B cell (primary cell): ENCODE data around the gene SLC9A9. TPM values are rescaled to one million over a fixed set of nuclear protein-coding genes. Genes with fewer than 3 reads are reported as not detected.

Experiments used
- ATAC-seq: fragments of 200-7000 bp; cut with Tn5 transposase; one replicate; pipeline ENCODE4 v1.10.0; 2021; ENCODE audit warnings: low read depth, mild to moderate bottlenecking, moderate number of reproducible peaks, moderate library complexity
- CTCF ChIA-PET: fragments of 350-600 bp; sonication (Branson Sonifier 250); formaldehyde crosslinking; loops from one replicate; lab custom pipeline; 2021; ENCODE audit warnings: antibody characterized with exemption, inconsistent platforms; lab: Charles Lee
- POLR2A ChIA-PET: fragments of 350-600 bp; sonication (Branson Sonifier 250); formaldehyde crosslinking; loops from one replicate; lab custom pipeline; 2021; ENCODE audit warnings: antibody characterized with exemption; lab: Charles Lee
- DNase-seq: peaks from one replicate; pipeline ENCODE4 v3.0.0; 2013
- H2AFZ ChIP-seq: 2 replicates; pipeline ENCODE4 v1.6.1; 2012; ENCODE audit warnings: mild to moderate bottlenecking, low read depth, low read length; ENCODE audit not compliant: insufficient read depth, poor library complexity, severe bottlenecking
- H3K27ac ChIP-seq, 2 donors: 1 replicate in 1 of 2; 2 replicates in 1 of 2; pipeline ENCODE4 v1.5.1; 2012 to 2013; ENCODE audit warnings: low read length in 2 of 2, mild to moderate bottlenecking in 2 of 2, moderate library complexity in 1 of 2
- H3K27me3 ChIP-seq, 4 experiments: fragments of 200-600 bp in 1 of 4; sonication (generic) in 1 of 4; replicated peaks in 1 of 4; 1 replicate in 2 of 4; 2 replicates in 2 of 4; pipeline versions ENCODE4 v1.6.1 to v1.7.0; 2013 to 2016; ENCODE audit warnings: low read length in 3 of 4, mild to moderate bottlenecking in 2 of 4, mixed read lengths in 1 of 4, moderate library complexity in 1 of 4; ENCODE audit not compliant: insufficient read depth in 4 of 4, control insufficient read depth in 3 of 4; ENCODE audit errors: control extremely low read depth in 1 of 4
- H3K36me3 ChIP-seq, 2 experiments: replicated peaks in 1 of 2; 1 replicate in 1 of 2; 2 replicates in 1 of 2; pipeline versions ENCODE4 v1.6.1 to v1.7.1; 2013; ENCODE audit warnings: low read length in 1 of 2; ENCODE audit not compliant: insufficient read depth in 2 of 2, control insufficient read depth in 1 of 2; ENCODE audit errors: control extremely low read depth in 1 of 2, extremely low read depth in 1 of 2
- H3K4me1 ChIP-seq, 2 donors: fragments of 200-600 bp in 1 of 2; sonication (generic) in 1 of 2; 1 replicate in 1 of 2; 2 replicates in 1 of 2; pipeline versions ENCODE4 v1.5.1 to v1.6.1; 2013 to 2017; ENCODE audit warnings: low read length in 2 of 2; ENCODE audit not compliant: control insufficient read depth in 2 of 2, insufficient read depth in 2 of 2
- H3K4me2 ChIP-seq: replicated peaks from 2 replicates; pipeline ENCODE3; 2012; ENCODE audit warnings: mild to moderate bottlenecking, low read depth, low read length; ENCODE audit not compliant: poor library complexity, severe bottlenecking
- H3K4me3 ChIP-seq, 5 experiments: fragments of 200-600 bp in 1 of 5; sonication (generic) in 1 of 5; 1 replicate in 3 of 5; 2 replicates in 2 of 5; pipeline versions ENCODE4 v1.5.1 to v1.7.0; 2011 to 2016; ENCODE audit warnings: low read length in 4 of 5, mild to moderate bottlenecking in 4 of 5, low read depth in 2 of 5, control low read depth in 1 of 5, moderate library complexity in 1 of 5; ENCODE audit not compliant: insufficient read depth in 1 of 5; ENCODE audit errors: control extremely low read depth in 1 of 5, extremely low read depth in 1 of 5
- H3K79me2 ChIP-seq: fragments of 200-600 bp; sonication (generic); one replicate; pipeline ENCODE4 v1.6.0; 2016; ENCODE audit warnings: low read length; ENCODE audit not compliant: control insufficient read depth, insufficient read depth
- H3K9ac ChIP-seq: fragments of 200-600 bp; sonication (generic); 2 replicates; pipeline ENCODE4 v1.6.1; 2017; ENCODE audit warnings: mild to moderate bottlenecking, low read length, moderate library complexity
- H3K9me3 ChIP-seq, 3 donors: one replicate each; pipeline versions ENCODE4 v1.6.1 to v1.7.1; 2013; ENCODE audit warnings: low read length in 2 of 3; ENCODE audit not compliant: control insufficient read depth in 2 of 3, insufficient read depth in 1 of 3; ENCODE audit errors: control extremely low read depth in 1 of 3
- H4K20me1 ChIP-seq: 2 replicates; pipeline ENCODE4 v1.6.0; 2012; ENCODE audit warnings: mild to moderate bottlenecking, low read length; ENCODE audit not compliant: insufficient read depth, control insufficient read depth, poor library complexity, severe bottlenecking
- H3K27ac Mint-ChIP-seq: one replicate; pipeline ENCODE4 v1.8.0; 2021; ENCODE audit warnings: mixed read lengths
- H3K27me3 Mint-ChIP-seq: one replicate; pipeline ENCODE4 v1.8.0; 2021; ENCODE audit warnings: mixed read lengths
- H3K4me1 Mint-ChIP-seq: one replicate; pipeline ENCODE4 v1.8.0; 2021; ENCODE audit warnings: mixed read lengths
- H3K4me3 Mint-ChIP-seq: one replicate; pipeline ENCODE4 v1.8.0; 2021; ENCODE audit warnings: mixed read lengths
- H3K9me3 Mint-ChIP-seq: one replicate; pipeline ENCODE4 v1.8.0; 2022; ENCODE audit warnings: mixed read lengths; ENCODE audit not compliant: insufficient read depth
- EZH2 ChIP-seq: IDR thresholded peaks from 2 replicates; pipeline ENCODE4 v1.6.1; 2012; ENCODE audit warnings: borderline replicate concordance, low read depth, mild to moderate bottlenecking, moderate library complexity, low read length; ENCODE audit not compliant: insufficient read depth, poor library complexity, severe bottlenecking
- WGBS: methylation state at CpG from one replicate; pipeline ENCODE4 v1.1.5; 2013; ENCODE audit warnings: missing lambda C conversion rate; ENCODE audit not compliant: insufficient coverage; 5-methylcytosine and 5-hydroxymethylcytosine counted together
- intact Hi-C: fragments of 100-400 bp; cut with micrococcal nuclease; formaldehyde crosslinking; loops from one replicate; pipeline ENCODE4 v1.10.0; 2022
- polyA plus RNA-seq: library from polyadenylated mRNA; depleted of rRNA; stranded (reverse); fragments of >200 nt; gene quantifications from 2 replicates; pipeline ENCODE4 v1.2.3, GENCODE V29; 2012
- total RNA-seq, 2 donors: library from RNA; stranded (reverse); fragments of 120-200 nt in 1 of 2; gene quantifications; 1 replicate in 1 of 2; 2 replicates in 1 of 2; pipeline versions ENCODE4 v1.2.3 to v1.2.4, GENCODE V29; 2013 to 2022
- TF ChIP-seq, protein P1 (sequence below): fragments of 200-600 bp; IDR thresholded peaks from one replicate; pipeline ENCODE4 v1.8.0; 2022; ENCODE audit warnings: antibody characterized with exemption, mild to moderate bottlenecking

SLC9A9 gene
- total and polyA plus RNA-seq, 2 donors (not counting 1 experiment from before 2014, with no cell fraction given) = 7.7 to 17.3 TPM

DNA sequence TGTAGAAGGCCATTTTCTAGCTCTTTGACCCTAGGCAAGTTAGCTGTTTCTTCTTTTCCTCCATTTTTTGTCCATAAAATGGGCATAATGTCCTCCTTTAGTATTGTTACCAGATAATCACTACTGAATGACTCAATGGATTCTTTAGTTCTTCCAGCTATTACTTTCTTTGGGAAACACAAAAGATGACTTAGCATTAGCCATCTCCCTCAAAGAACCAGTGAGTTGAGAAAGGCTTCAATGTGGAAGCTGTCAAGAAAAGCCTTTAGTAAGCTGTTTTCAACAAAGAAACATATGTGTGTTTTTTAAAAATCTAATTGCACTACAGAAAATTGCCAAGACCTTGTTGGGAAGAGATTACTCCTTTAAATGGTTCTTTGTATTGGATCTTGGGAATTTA, 135.7 kb downstream of the SLC9A9 start:
- H3K27ac Mint-ChIP-seq = no peak overlapping the region
- Histone ChIP-seq H4K20me1 (no peaks in the 10 kb centered on the region), H3K79me2 (no peaks in the 10 kb centered on the region), H3K4me2 (no peak overlapping the region), H3K9me3 (peaks cover 0 to 3% (median 0%) of the 10 kb centered on the region in 3 donors), H3K4me3 (no peak overlapping the region), H3K27ac (no peak overlapping the region), H3K27me3 (no peaks in the 10 kb centered on the region), H3K9ac (no peak overlapping the region), H2AFZ (no peak overlapping the region), H3K4me1 (no peaks in the 10 kb centered on the region), H3K36me3 (peaks cover 0 to 1% of the 10 kb centered on the region in 2 experiments)
- H3K4me3 Mint-ChIP-seq = no peak overlapping the region
- POLR2A ChIA-PET = no interaction called here
- peaks cover 3% of the 10 kb centered on the region for H3K9me3 Mint-ChIP-seq
- no peak for TF ChIP-seq EZH2
- TF ChIP-seq, protein P1, sequence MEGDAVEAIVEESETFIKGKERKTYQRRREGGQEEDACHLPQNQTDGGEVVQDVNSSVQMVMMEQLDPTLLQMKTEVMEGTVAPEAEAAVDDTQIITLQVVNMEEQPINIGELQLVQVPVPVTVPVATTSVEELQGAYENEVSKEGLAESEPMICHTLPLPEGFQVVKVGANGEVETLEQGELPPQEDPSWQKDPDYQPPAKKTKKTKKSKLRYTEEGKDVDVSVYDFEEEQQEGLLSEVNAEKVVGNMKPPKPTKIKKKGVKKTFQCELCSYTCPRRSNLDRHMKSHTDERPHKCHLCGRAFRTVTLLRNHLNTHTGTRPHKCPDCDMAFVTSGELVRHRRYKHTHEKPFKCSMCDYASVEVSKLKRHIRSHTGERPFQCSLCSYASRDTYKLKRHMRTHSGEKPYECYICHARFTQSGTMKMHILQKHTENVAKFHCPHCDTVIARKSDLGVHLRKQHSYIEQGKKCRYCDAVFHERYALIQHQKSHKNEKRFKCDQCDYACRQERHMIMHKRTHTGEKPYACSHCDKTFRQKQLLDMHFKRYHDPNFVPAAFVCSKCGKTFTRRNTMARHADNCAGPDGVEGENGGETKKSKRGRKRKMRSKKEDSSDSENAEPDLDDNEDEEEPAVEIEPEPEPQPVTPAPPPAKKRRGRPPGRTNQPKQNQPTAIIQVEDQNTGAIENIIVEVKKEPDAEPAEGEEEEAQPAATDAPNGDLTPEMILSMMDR = no peak
- CTCF ChIA-PET = no interaction called here
- no peaks in the 10 kb centered on the region for H3K27me3 Mint-ChIP-seq
- DNase-seq (no peak), ATAC-seq (no peak)
- intact Hi-C loops = no loop called here
- H3K4me1 Mint-ChIP-seq = no peaks in the 10 kb centered on the region

DNA sequence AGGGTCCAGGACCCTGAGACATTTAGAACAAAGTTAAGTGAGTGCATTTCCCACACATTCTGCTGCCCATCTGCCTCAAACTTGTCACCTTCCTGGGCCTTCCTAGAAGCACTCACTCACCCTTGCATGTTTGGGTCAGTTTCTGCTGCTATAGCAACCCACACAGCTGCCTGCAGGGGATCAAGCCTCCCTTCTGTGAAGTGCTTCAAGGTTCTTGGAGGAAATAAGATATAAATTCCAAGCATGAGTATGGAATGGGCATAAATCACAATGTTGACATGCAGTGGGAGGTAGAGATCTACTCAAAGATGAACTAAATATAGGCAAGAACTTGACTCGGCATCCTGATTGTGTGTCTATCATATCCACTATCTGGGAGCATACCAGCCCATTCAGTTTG, 140.4 kb downstream of the SLC9A9 start:
- DNase-seq = no peak
- H3K27me3 Mint-ChIP-seq = no peaks in the 10 kb centered on the region
- Histone ChIP-seq H3K36me3 (no peaks in the 10 kb centered on the region), H3K4me1 (no peaks in the 10 kb centered on the region), H3K4me3 (no peak overlapping the region), H3K27me3 (no peaks in the 10 kb centered on the region), H4K20me1 (no peaks in the 10 kb centered on the region), H3K27ac (no peak overlapping the region), H3K79me2 (no peaks in the 10 kb centered on the region), H3K9ac (no peak overlapping the region), H3K4me2 (no peak overlapping the region), H3K9me3 (no peaks in the 10 kb centered on the region), H2AFZ (no peak overlapping the region)
- TF ChIP-seq, protein P1 = no peak
- H3K4me3 Mint-ChIP-seq = no peak overlapping the region
- CTCF ChIA-PET = interaction anchor here (0.9 kb wide), 1 partner anchor 56 kb away, joined by 3 read pairs; no protein-coding TSS in a partner anchor
- POLR2A ChIA-PET = no interaction called here
- intact Hi-C loops = no loop called here
- ATAC-seq = no peak
- no peak overlapping the region for H3K27ac Mint-ChIP-seq
- H3K9me3 Mint-ChIP-seq = no peaks in the 10 kb centered on the region
- no CpG with 5 or more reads among the region's 1 CpG for WGBS
- no peaks in the 10 kb centered on the region for H3K4me1 Mint-ChIP-seq
